Fibroblast of lung (primary cell): ENCODE data around the gene INSIG1.

ENCODE experiments used
- EZH2 ChIP-seq: IDR thresholded peaks from 2 replicates; pipeline ENCODE4 v1.5.1; 2012; ENCODE audit warnings: low read length, control low read depth, mild to moderate bottlenecking; ENCODE audit errors: missing control alignments
- TF ChIP-seq, protein P1 (sequence below), 2 donors: IDR thresholded peaks in 1 of 2; conservative IDR thresholded peaks in 1 of 2; 1 replicate in 1 of 2; 2 replicates in 1 of 2; pipeline ENCODE4 v1.5.1; 2011 to 2012; ENCODE audit warnings: low read length in 2 of 2, control low read depth in 1 of 2, inconsistent platforms in 1 of 2, low read depth in 1 of 2, mild to moderate bottlenecking in 1 of 2

DNA sequence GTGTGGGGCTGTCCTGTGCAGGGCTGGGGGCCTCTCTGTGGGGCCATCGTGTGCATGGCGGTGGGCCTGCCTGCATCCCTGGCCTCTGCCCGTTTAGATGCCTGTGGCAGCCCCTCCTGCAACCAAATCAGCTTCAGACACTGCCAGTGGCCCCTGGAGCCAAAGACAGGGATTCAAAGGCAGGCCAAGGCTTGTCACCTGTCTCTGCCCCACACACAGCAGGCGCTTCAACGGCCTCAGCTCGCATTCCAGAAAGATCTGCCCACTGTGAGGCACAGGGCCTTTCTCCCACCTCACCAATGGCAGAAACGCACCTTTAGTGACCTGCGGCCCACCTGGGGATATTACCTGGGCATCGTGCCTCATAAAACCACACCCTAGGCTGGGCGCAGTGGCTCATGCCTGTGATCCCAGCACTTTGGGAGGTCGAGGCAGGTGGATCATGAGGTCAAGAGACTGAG is 46.0 kb downstream of the INSIG1 start:
- TF ChIP-seq, protein P1, sequence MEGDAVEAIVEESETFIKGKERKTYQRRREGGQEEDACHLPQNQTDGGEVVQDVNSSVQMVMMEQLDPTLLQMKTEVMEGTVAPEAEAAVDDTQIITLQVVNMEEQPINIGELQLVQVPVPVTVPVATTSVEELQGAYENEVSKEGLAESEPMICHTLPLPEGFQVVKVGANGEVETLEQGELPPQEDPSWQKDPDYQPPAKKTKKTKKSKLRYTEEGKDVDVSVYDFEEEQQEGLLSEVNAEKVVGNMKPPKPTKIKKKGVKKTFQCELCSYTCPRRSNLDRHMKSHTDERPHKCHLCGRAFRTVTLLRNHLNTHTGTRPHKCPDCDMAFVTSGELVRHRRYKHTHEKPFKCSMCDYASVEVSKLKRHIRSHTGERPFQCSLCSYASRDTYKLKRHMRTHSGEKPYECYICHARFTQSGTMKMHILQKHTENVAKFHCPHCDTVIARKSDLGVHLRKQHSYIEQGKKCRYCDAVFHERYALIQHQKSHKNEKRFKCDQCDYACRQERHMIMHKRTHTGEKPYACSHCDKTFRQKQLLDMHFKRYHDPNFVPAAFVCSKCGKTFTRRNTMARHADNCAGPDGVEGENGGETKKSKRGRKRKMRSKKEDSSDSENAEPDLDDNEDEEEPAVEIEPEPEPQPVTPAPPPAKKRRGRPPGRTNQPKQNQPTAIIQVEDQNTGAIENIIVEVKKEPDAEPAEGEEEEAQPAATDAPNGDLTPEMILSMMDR (conservative IDR thresholded peaks at IDR 0.05 in 1 of 2, IDR thresholded peaks at IDR 0.05 in 1 of 2; ENCODE audit: low read depth in 1 of 2, low read length in 2 of 2), result no peak
- no peak for TF ChIP-seq EZH2
